HG03159 (cell line): ENCODE data around the gene LNP1.
"Not testable (repeated sequence)": the region's sequence is repeated elsewhere in the genome, so short reads cannot be mapped to it uniquely, and the experiment has no call there.

Experiments used
- ATAC-seq: cut with Tn5 transposase; IDR thresholded peaks from one replicate; pipeline ENCODE4 v1.9.1; 2021; ENCODE audit warnings: mild to moderate bottlenecking, moderate library complexity; ENCODE audit not compliant: unreplicated experiment

Gene LNP1

GRCh38 chr3:100427699-100428098, 26.4 kb downstream of the LNP1 start:
- no peak for ATAC-seq

DNA sequence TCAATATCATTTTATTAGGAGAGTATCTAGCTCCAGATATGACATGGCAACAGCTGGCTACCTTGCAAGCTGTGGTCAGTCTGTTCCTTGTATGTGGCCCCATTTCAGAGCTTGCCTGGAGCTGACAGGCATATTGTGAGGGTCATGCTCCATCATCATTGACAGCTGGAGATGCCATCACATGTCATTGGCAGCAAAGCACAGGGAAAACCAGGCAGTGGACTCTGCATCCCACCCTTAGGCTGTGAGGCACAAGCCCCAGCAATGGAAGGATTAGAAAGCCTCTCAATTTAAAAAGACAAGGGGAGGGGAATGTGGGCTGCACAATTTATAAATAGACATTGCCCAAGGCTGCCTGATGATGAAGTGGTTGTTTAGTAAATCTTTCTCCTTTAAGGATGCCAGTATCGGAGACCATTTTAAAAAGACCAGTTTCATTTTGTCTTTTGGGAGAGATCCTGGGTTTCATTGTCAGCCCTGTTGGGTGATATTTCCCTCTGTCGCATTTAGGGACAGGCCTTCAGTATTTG, 27.9 kb downstream of the LNP1 start:
- ATAC-seq = no peak

- no peak for ATAC-seq
These were observed 35.6 kb downstream of the LNP1 start for GRCh38 chr3:100436951-100437350.

DNA sequence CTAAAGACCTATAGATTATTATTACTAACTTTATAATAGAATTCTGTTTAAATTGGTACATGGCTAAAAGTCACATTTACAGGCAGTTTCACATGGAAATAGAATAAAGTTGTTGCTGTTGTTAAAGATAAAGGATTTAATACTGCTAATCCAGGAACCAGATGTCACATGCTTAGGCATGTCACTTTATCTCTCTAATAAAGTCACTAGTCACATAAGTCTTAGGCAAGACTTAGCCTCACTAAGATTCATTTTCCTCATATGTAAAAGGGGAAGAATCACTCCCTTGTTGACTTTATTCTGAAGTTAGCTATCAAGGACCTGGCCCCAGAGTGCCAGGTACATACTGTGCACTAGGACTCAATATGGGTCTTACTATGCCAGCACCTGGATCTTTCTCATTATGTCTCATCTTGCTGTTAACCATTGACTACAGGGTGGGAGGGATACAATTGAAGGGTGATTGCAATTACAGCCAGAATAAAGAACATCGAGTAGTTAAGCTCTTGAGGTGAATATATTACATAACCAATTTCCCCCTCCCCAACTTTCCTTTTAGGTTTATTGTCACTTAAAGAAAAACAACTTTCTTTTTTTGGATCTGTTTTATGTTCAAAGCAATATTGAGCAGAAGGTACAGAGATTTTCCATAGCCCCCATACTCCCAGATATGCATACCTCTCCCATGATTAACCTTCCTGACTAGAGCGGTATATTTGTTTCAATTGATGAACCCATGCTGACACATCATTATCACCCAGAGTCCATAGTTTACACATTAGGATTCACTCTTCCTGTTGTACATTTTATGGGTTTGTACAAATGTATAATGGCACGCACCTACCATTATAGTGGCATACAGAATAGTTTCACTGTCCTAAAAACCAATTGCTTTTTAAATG, 36.6 kb downstream of the LNP1 start:
- no peak for ATAC-seq

DNA sequence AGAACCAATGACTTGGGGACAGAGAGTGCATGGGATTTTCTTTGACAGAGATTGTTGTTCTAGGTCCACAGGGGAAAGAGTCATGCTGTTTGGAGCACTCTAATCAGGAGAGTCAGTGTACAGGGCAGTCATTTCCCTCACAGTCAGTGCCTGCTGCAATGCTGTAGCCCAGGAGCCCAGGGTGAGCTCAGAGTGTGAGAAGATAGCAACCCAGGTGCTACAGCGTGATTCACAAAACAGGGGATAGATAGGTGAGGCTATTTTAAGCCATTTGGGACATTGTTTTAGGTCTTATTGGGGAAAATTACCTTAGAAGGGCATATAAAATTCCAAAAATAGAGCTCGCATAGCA, 37.3 kb downstream of the LNP1 start:
- no peak for ATAC-seq

DNA sequence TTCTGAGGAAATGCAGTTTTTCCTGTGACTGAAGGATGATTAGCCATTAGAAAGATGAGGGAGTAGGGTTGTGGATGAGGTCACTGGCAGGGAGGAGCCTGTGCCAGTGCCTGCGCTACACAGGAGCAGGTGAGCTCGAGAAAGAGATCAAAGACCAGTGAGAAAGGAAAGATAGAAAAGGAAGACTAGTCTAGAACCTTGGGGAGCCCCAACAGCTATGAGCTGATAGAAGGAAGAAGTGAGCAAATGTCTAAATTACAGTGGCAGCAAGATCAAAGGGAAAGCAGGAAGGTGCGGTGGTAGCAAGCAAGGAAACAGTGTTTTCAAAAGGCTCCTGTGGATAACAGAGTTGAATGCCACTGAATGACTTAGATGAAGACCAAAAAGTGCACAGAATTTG, 39.6 kb downstream of the LNP1 start:
- ATAC-seq = no peak

DNA sequence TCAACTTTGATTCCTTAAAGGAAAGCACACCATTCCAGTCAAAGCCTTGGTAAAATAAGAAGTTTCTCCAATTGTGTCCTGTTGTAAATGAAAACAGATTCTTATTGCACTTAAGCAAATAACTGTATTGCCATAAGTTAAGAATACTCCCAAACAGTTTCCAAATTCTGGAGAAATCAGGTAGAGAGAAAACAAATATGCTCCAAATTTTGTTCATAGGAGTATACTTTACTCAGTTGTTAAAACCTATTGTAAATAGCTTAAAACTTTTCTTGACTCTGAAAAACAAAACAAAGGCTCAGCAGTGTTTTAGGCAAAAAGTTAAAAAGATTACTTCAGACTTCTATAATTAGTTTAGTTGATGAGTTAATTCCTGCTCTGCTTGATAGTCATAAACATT, 42.4 kb downstream of the LNP1 start:
- ATAC-seq = no peak

DNA sequence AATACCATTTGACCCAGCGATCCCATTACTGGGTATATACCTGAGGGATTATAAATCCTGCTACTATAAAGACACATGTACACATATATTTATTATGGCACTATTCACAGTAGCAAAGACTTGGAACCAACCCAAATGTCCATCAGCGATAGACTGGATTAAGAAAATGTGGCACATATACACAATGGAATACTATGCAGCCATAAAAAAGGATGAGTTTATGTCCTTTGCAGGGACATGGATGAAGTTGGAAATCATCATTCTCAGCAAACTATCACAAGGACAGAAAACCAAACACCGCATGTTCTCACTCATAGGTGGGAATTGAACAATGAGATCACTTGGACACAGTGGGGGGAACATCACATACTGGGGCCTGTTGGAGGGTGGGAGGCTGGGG, 45.7 kb downstream of the LNP1 start:
- not testable (repeated sequence) for ATAC-seq

DNA sequence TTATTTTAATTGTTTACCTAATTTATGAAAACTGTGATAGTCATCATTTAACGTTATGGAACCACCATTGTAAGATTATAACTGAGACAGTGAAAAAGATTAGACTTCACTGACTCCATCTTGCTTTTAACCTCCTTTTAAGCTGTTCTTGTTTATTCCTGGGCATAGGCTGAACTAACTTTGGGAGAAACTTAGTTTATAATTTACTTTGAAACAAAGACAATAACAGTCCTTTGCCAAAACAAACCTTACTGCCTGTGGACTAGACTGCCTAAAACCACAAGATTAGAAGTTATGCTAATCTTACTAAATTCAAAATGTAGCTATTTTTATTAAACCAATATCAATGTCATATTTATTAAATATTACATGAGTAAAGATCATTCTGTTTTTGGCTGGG, 46.7 kb downstream of the LNP1 start:
- ATAC-seq = no peak

DNA sequence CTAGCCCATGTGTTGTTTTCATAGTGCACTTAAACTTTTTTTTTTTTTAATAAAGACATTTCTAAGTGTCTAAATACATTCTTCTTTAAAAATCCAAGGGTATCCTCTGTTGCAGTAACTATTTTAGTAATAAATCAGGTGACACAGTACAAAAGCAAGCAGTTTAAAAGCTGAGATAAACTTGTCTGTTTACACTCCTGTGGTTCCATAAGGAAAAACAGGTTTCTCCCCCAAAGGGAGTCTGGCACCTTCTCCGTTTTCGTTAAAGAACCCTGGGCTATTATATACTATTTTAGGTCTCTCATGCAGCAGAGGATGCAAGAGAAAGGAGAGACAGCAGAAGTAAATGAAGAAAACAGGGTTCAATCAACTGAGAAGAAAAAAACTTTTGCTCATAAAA, 47.9 kb downstream of the LNP1 start:
- no peak for ATAC-seq

DNA sequence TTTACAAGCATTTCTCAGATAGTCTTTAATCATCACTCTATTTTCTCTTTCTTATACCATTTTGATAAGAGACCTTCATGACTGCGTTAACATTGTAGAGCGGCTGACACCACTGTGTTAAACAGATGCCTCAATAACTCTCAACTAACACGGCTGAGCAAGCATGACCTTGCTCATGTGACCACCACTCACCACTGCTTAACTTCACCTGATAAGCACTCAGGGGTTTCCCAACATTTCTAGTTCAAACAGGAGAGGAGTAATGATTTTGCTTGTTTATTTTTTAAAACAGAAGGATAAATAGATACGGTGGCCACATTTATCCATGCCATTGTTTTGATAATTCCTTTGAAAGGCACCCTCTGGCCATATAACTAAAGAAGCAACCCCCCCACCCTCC, 53.3 kb downstream of the LNP1 start:
- no peak for ATAC-seq

DNA sequence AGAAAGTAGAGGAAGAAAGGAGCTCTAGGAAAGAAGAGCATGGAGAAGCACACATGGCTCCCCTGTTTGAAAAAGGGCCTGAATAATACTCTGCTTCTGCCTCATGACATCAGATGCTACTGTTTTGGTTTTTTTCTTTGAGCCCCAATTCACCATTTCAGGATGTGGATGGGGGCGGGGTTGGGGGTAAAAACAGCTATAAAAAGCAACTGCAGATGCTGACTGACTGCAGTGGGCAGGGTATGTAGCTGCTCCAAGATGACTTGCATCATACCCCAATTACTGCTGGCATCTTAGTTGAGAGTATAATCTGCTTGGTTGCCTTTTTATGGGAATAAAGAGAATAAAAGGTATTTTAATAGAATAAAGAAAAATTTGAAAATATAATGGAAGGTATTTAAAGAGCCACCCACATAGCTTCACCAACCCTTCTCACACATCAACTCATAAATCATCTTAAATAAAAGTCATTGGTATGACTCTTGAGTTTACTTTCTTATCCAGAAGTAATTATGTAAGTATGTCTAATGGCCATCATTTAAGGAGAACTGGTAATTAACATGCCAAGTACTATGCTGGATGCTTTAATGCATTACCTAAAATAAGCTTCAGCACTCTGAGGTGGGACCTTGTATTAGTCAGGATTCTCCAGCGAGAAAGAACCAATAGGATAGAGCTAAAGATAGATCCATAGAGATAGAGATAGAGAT, 54.7 kb downstream of the LNP1 start:
- no peak for ATAC-seq

- ATAC-seq = no peak
These were observed 55.4 kb downstream of the LNP1 start for GRCh38 chr3:100456745-100457144.

GRCh38 chr3:100457811-100458210, 56.5 kb downstream of the LNP1 start:
- ATAC-seq = no peak

DNA sequence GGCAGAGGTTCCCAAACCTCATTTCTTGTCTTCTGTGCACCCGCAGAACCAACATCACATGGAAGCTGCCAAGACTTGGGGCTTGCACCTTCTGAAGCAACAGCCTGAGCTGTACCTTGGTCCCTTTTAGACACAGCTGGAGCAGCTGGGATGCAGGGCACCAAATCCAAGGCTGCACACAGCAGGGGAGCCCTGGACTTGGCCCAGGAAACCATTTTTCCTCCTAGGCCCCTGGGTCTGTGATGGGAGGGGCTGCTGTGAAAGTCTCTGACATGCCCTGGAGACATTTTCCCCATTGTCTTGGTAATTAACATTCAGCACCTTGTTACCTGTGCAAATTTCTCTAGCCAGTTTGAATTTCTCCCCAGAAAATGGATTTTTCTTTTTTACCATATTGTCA, 57.5 kb downstream of the LNP1 start:
- no peak for ATAC-seq

GRCh38 chr3:100463002-100463401, 61.7 kb downstream of the LNP1 start:
- peak; percentile 95 for ATAC-seq

GRCh38 chr3:100463646-100464155, 62.4 kb downstream of the LNP1 start:
- ATAC-seq = no peak

DNA sequence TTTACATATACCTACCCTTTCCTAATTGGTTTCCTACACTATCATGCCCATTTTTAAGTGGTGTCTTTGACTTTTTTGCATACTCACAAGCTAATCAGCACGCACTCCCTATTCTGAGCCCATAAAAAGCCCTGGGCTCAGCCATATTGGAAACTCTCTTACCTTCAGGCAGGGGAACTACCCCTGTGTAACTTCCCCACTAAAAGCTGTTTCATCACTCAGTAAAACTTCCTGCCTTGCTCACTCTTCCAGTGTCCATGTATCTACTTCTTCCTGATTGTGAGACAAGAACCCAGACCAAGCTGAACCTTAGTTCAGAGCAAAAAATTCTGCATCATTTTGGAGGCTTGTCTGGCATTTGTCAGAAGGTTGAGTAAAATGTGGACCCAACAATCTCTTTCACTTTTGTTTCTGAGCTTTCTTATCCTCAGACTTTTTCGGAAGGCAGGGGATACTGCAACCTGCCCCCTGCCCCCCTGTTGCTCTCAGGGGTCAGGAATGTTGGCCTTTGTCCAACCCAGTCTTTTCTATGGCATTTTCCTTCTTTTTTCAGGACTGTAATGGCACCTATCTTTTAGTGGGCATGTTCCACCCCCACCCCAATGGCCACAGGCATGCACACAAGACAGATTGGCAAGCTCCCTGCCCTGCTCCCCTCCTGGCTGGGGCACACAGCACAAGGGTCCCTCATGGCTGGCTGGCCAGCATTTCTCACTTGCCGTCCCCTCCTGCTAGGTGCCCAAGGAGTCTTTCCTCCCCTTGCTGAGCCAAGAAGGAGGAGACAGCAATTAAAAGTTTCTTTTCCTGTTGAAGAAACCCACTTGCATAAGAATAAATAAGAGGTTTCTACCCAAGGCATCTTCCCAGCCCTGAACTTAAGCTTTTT, 64.8 kb downstream of the LNP1 start:
- no peak for ATAC-seq

- no peak for ATAC-seq
These were observed 65.8 kb downstream of the LNP1 start for GRCh38 chr3:100467133-100467532.

DNA sequence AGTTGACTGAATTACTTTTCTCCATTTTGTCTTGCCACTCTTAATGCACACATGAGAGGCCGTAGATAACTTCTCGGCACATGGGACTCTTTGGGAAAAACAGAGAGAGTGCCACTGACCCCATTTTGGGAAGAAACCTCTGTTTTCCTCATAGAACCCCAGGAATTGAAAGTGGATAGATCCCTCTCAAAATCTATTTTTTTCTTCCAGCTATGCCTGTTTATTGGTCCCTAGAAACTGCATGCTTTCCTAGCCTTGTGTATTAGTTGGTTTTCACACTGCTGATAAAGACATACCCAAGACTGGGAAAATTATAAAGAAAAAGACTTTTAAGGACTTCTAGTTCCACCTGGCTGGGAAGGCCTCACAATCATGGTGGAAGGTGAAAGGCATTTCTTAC, 67.3 kb downstream of the LNP1 start:
- ATAC-seq = no peak

DNA sequence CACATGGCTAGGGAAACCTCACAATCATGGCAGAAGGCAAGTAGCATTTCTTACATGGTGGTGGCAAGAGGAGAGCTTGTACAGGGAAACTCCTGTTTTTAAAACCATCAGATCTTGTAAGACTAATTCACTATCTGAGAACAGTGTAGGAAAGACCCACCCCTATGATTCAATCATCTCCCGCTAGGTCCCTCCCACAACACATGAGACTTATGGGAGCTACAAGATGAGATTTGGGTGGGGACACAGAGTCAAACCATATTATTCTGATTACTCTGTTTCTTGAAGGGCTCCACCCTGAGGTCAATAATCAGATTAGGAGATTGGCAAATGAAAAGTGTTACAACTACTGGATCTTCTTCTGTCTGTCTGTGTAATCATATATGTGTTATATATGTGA, 69.6 kb downstream of the LNP1 start:
- no peak for ATAC-seq
